Mesenchymal stem cell (in vitro differentiated cells and primary cell): ENCODE measurements around the gene CPLX3.

ENCODE experiments used
- DNase-seq: peaks from one replicate; pipeline ENCODE4 v3.0.0-alpha.2; 2013
- H2AFZ ChIP-seq: one replicate; pipeline ENCODE4 v1.6.1; 2013; ENCODE audit warnings: low read depth, mild to moderate bottlenecking, control low read depth, inconsistent platforms, low read length, moderate library complexity
- H2AK5ac ChIP-seq: 2 replicates; pipeline ENCODE4 v1.6.1; 2013; ENCODE audit warnings: low read length, moderate library complexity, mild to moderate bottlenecking, inconsistent platforms; ENCODE audit not compliant: severe bottlenecking
- H2BK120ac ChIP-seq: one replicate; pipeline ENCODE4 v1.6.1; 2013; ENCODE audit warnings: low read depth, mild to moderate bottlenecking, inconsistent platforms, low read length, moderate library complexity
- H2BK12ac ChIP-seq, 2 experiments: one replicate each; pipeline ENCODE4 v1.6.1; 2013; ENCODE audit warnings: inconsistent platforms in 2 of 2, low read length in 2 of 2, mild to moderate bottlenecking in 2 of 2, moderate library complexity in 2 of 2, control low read depth in 1 of 2
- H2BK15ac ChIP-seq: one replicate; pipeline ENCODE4 v1.6.1; 2013; ENCODE audit warnings: mild to moderate bottlenecking, low read depth, inconsistent platforms; ENCODE audit not compliant: poor library complexity, severe bottlenecking
- H2BK5ac ChIP-seq: 2 replicates; pipeline ENCODE4 v1.6.1; 2013; ENCODE audit warnings: low read depth, mild to moderate bottlenecking, low read length, control low read depth, inconsistent platforms; ENCODE audit not compliant: poor library complexity, severe bottlenecking
- H3K14ac ChIP-seq, 2 experiments: one replicate each; pipeline ENCODE4 v1.6.1; 2013; ENCODE audit warnings: inconsistent platforms in 2 of 2, low read length in 2 of 2, control low read depth in 1 of 2, mild to moderate bottlenecking in 1 of 2, moderate library complexity in 1 of 2
- H3K18ac ChIP-seq, 2 experiments: one replicate each; pipeline ENCODE4 v1.6.1; 2013; ENCODE audit warnings: inconsistent platforms in 2 of 2, low read length in 2 of 2, control low read depth in 1 of 2, low read depth in 1 of 2, mild to moderate bottlenecking in 1 of 2
- H3K23ac ChIP-seq, 2 experiments: one replicate each; pipeline ENCODE4 v1.6.1; 2013; ENCODE audit warnings: inconsistent platforms in 2 of 2, low read length in 2 of 2, mild to moderate bottlenecking in 2 of 2, moderate library complexity in 2 of 2, control low read depth in 1 of 2
- H3K27ac ChIP-seq: 2 replicates; pipeline ENCODE4 v1.5.1; 2013; ENCODE audit warnings: mild to moderate bottlenecking, moderate library complexity, low read length, control low read depth, inconsistent platforms; ENCODE audit not compliant: poor library complexity, severe bottlenecking
- H3K27me3 ChIP-seq, 2 experiments: 2 replicates each; pipeline versions ENCODE4 v1.6.1 to v1.7.0; 2013; ENCODE audit warnings: low read length in 2 of 2, mild to moderate bottlenecking in 2 of 2, moderate library complexity in 2 of 2, control low read depth in 1 of 2, inconsistent platforms in 1 of 2; ENCODE audit not compliant: control insufficient read depth in 1 of 2, insufficient read depth in 1 of 2
- H3K36me3 ChIP-seq, 2 experiments: 2 replicates each; pipeline versions ENCODE4 v1.6.1 to v1.7.0; 2013; ENCODE audit warnings: low read length in 2 of 2, control low read depth in 1 of 2, inconsistent platforms in 1 of 2, low read depth in 1 of 2, mild to moderate bottlenecking in 1 of 2; ENCODE audit not compliant: insufficient read depth in 2 of 2, control insufficient read depth in 1 of 2
- H3K4ac ChIP-seq, 2 experiments: one replicate each; pipeline ENCODE4 v1.6.1; 2013; ENCODE audit warnings: inconsistent platforms in 2 of 2, low read length in 2 of 2, mild to moderate bottlenecking in 2 of 2, moderate library complexity in 2 of 2, control low read depth in 1 of 2, low read depth in 1 of 2
- H3K4me1 ChIP-seq: 2 replicates; pipeline ENCODE4 v1.6.1; 2013; ENCODE audit warnings: low read depth, low read length, control low read depth; ENCODE audit not compliant: control insufficient read depth, insufficient read depth
- H3K4me2 ChIP-seq: 2 replicates; pipeline ENCODE4 v1.6.1; 2013; ENCODE audit warnings: low read length, mild to moderate bottlenecking, inconsistent platforms; ENCODE audit not compliant: poor library complexity, severe bottlenecking
- H3K4me3 ChIP-seq, 2 experiments: 2 replicates each; pipeline versions ENCODE4 v1.5.1 to v1.7.0; 2013; ENCODE audit warnings: low read length in 2 of 2, mild to moderate bottlenecking in 2 of 2, control low read depth in 1 of 2, low read depth in 1 of 2; ENCODE audit not compliant: insufficient read depth in 1 of 2
- H3K79me1 ChIP-seq: replicated peaks from 2 replicates; pipeline ENCODE4 v1.6.1; 2013; ENCODE audit warnings: mild to moderate bottlenecking, control low read depth, low read length, inconsistent platforms; ENCODE audit not compliant: poor library complexity, severe bottlenecking
- H3K9ac ChIP-seq: 2 replicates; pipeline ENCODE4 v1.7.0; 2013; ENCODE audit warnings: mild to moderate bottlenecking, low read length, moderate library complexity
- H3K9me3 ChIP-seq: 2 replicates; pipeline ENCODE4 v1.7.0; 2013; ENCODE audit warnings: mild to moderate bottlenecking, low read length; ENCODE audit not compliant: control insufficient read depth
- H4K8ac ChIP-seq: one replicate; pipeline ENCODE4 v1.6.1; 2013; ENCODE audit warnings: inconsistent platforms, mild to moderate bottlenecking, low read length, moderate library complexity
- H4K91ac ChIP-seq: one replicate; pipeline ENCODE4 v1.6.1; 2013; ENCODE audit warnings: mild to moderate bottlenecking, low read length, inconsistent platforms
- WGBS: methylation state at CpG from one replicate; pipeline ENCODE4 v1.1.7; 2013; ENCODE audit warnings: mixed read lengths; 5-methylcytosine and 5-hydroxymethylcytosine counted together

Gene CPLX3

GRCh38 chr15:74782259-74783071, 44.0 kb upstream of the CPLX3 start:
- H3K18ac ChIP-seq, result peak overlapping the region; percentile 89 to 92
- H3K36me3 ChIP-seq, result peaks cover 0 to 7% of the 10 kb centered on the region in 2 experiments
- peak; percentile 29 for DNase-seq
- H3K4me2 ChIP-seq, result peak overlapping the region; percentile 87
- H4K8ac ChIP-seq, result peak overlapping the region; percentile 42
- peak overlapping the region; percentile 83 for H2BK5ac ChIP-seq
- peak overlapping the region in 1 of 2 experiments; percentile 10 for H3K23ac ChIP-seq
- H3K27me3 ChIP-seq, result no peaks in the 10 kb centered on the region
- peak overlapping the region in 1 of 2 experiments; percentile 73 for H2BK12ac ChIP-seq
- peak overlapping the region; percentile 76 for H2BK15ac ChIP-seq
- no peak overlapping the region for H3K27ac ChIP-seq
- H3K79me1 ChIP-seq, result peaks cover 15% of the 10 kb centered on the region
- H2BK120ac ChIP-seq, result peak overlapping the region; percentile 80
- peaks cover 59% of the 10 kb centered on the region for H3K4me1 ChIP-seq
- H2AFZ ChIP-seq, result no peak overlapping the region
- peak overlapping the region in 1 of 2 experiments; percentile 76 for H3K4ac ChIP-seq
- no peak overlapping the region for H2AK5ac ChIP-seq
- no peaks in the 10 kb centered on the region for H3K9me3 ChIP-seq
- 0% methylated on average over 26 of the region's 72 CpGs for WGBS
- peak overlapping the region; percentile 71 to 97 for H3K4me3 ChIP-seq
- H3K14ac ChIP-seq, result peak overlapping the region; percentile 83 to 97
- peak overlapping the region; percentile 48 for H4K91ac ChIP-seq
- H3K9ac ChIP-seq, result peak overlapping the region; percentile 92

DNA sequence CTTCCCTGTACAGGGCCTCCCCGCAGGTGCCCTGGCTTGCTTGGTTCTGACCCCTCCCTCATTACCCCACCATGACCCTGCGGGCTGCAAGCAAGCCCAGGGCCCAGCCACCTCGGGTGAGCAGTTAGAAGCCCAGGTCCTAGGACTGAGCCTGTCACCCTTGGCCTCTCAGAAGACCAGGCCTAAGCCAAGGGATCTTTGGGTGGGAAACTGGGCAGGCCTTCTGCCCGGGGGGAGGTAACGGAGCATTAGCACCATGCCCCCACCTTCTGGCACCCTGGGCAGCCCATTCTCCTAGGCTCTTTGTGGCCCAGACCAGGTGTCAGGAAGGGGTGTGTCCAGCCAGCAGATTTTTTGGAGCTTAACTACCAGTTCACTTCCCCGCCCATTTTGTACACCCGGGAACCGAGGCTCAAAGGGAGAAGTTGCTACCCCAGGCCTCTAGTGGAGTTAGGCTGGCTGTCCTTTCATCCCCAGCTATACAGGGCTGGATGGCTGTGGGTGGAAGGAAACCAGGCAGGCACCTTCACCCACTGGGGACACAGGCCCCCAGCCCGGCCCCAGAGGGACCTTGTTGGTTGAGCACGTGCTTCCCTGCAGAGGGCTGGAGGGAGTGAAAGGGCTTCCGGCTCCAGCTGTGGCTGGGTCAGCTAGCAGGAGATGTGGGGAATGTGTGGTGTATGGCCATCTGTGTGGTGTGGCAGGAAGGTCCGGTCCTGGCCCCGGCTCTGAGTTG, 43.2 kb upstream of the CPLX3 start:
- Histone ChIP-seq H3K4me3 (peak overlapping the region; percentile 71 to 97), H3K4me2 (peak overlapping the region; percentile 87), H3K9ac (peak overlapping the region; percentile 92), H2BK5ac (no peak overlapping the region), H3K18ac (peak overlapping the region; percentile 3 to 58), H3K79me1 (peaks cover 15% of the 10 kb centered on the region), H2BK120ac (peak overlapping the region; percentile 67), H3K27me3 (no peaks in the 10 kb centered on the region), H3K23ac (no peak overlapping the region), H3K27ac (no peak overlapping the region), H3K9me3 (no peaks in the 10 kb centered on the region), H2AK5ac (no peak overlapping the region), H3K4me1 (peaks cover 62% of the 10 kb centered on the region), H3K36me3 (peaks cover 0 to 7% of the 10 kb centered on the region in 2 experiments), H2AFZ (no peak overlapping the region), H2BK12ac (peak overlapping the region; percentile 30 to 73), H2BK15ac (peak overlapping the region; percentile 8), H3K14ac (peak overlapping the region in 1 of 2 experiments; percentile 97), H3K4ac (peak overlapping the region in 1 of 2 experiments; percentile 76), H4K8ac (peak overlapping the region; percentile 45), H4K91ac (peak overlapping the region; percentile 40)
- WGBS, result 18% methylated on average over 13 of the region's 13 CpGs
- DNase-seq, result peak; percentile 58

DNA sequence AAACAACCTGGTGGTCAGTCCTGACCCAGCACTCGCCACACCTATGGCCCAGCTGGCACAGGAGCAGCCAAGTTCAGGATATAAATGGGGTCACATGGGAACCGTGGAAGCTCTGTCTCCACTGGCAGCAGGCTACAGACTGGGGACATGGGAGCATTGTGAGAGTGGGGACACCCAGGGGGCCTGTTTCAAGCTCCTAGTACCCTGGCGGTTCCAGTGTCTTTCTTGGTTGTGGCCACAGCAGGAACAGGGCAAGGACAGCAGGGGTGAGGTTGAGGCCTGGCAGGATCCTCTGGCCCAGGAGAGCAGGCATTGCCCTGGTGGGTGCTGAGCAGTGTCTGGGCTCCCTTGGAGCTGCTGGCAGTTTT, 42.6 kb upstream of the CPLX3 start:
- Histone ChIP-seq H3K4me1 (peaks cover 67% of the 10 kb centered on the region), H2BK5ac (no peak overlapping the region), H2BK120ac (no peak overlapping the region), H3K27me3 (no peaks in the 10 kb centered on the region), H4K8ac (peak overlapping the region; percentile 45), H3K79me1 (peaks cover 19% of the 10 kb centered on the region), H3K18ac (peak overlapping the region; percentile 3 to 58), H2BK12ac (peak overlapping the region; percentile 30 to 56), H3K9ac (peak overlapping the region; percentile 92), H3K27ac (no peak overlapping the region), H3K4me2 (peak overlapping the region; percentile 87), H3K4me3 (peak overlapping the region; percentile 71 to 97), H2BK15ac (peak overlapping the region; percentile 2), H4K91ac (peak overlapping the region; percentile 40), H2AK5ac (no peak overlapping the region), H3K23ac (peak overlapping the region in 1 of 2 experiments; percentile 32), H2AFZ (no peak overlapping the region), H3K4ac (peak overlapping the region in 1 of 2 experiments; percentile 9), H3K36me3 (peaks cover 0 to 7% of the 10 kb centered on the region in 2 experiments), H3K9me3 (no peaks in the 10 kb centered on the region), H3K14ac (peak overlapping the region in 1 of 2 experiments; percentile 91)
- WGBS, result 71% methylated on average over 3 of the region's 3 CpGs
- no peak for DNase-seq
